ENCODE results near the gene ITCH.

ITCH gene

DNA sequence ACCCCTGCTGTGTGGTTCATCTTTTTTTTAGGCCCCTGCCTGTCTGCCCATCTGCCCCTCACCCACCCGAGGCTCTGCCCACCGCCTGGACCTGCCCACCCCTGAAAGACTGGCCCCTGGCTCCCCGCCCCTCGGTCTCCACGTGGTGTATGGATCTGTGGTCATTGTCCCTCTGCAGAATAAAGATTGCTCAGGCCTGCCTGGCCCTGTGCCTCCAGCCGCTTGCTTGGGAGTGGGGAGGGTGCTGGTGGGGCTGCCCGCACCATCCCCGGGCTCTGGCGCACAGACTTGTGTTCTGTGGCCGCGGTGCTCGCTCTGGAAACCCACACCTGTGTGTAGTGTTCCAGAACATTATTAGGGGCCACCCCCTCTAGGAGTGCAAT, 197.1 kb downstream of the ITCH start:
- DNase-seq: no peak

DNA sequence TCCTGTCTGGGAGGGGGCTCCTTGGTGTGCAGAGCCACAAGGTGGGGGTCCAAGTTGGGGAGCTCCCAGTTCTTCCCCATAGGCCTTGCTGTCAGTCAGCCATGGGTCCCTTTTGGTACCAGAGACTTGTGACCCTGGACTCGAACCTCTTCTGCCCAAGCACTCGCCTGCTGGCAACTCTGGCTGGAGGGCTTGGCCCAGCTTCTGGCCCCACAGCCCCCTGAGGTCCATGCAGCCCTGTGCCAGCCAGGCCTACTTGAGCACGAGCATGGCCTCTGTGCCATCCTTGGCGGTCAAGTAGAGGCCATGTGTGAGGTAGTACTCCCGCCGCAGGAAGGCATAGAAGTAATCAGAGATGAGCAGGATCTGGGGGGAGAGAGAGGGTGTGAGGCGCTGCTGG, 197.5 kb downstream of the ITCH start:
- DNase-seq: no peak

All from SW 1271 (cell line).